ENCODE measurements around the gene SLC6A3.

DNA sequence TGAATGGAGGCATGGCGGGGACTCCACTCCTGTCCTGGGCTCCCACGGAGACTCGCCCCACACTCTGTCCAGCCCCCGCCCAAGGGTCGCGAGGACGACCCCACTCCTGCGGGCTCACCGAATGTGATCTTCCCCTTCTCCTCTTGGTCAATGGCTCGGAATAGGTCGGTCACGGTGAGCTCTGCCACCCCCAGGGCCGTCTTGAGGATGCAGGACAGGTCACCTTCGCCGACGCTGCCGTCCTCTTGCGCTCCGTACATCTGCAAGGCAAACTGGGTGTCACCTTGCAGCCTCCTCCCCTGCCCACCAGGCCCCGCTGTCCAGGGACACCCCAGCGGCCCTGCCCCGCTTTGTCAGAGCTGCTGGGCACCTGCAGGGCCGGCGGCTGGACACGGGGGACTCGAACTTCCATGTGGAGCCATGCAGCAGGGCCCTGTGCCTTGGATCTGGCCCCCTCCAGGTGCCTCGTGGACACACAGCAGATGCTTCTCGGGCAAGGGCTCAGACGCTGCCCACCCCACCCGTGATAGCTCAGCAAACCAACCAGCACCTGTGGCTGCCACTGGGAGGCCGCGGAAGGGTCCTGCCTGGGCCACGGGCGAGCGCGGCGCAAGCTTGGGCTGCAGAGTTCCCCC lies 21.5 kb upstream of the SLC6A3 start:
- no peak for TF ChIP-seq EP300 (IDR thresholded peaks at IDR 0.05)
- TF ChIP-seq, protein P1, sequence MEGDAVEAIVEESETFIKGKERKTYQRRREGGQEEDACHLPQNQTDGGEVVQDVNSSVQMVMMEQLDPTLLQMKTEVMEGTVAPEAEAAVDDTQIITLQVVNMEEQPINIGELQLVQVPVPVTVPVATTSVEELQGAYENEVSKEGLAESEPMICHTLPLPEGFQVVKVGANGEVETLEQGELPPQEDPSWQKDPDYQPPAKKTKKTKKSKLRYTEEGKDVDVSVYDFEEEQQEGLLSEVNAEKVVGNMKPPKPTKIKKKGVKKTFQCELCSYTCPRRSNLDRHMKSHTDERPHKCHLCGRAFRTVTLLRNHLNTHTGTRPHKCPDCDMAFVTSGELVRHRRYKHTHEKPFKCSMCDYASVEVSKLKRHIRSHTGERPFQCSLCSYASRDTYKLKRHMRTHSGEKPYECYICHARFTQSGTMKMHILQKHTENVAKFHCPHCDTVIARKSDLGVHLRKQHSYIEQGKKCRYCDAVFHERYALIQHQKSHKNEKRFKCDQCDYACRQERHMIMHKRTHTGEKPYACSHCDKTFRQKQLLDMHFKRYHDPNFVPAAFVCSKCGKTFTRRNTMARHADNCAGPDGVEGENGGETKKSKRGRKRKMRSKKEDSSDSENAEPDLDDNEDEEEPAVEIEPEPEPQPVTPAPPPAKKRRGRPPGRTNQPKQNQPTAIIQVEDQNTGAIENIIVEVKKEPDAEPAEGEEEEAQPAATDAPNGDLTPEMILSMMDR (IDR thresholded peaks at IDR 0.05): no peak
- no peak for TF ChIP-seq POLR2A (IDR thresholded peaks at IDR 0.05)
- no peak for TF ChIP-seq POLR2AphosphoS5 (IDR thresholded peaks at IDR 0.05)

Measured in suprapubic skin (tissue), 4 donors.